A549 (cell line): Measurements from ENCODE around the gene FAM13A.

Experiments
- BHLHE40 ChIP-seq: IDR thresholded peaks from 2 replicates; pipeline ENCODE4 v1.6.1; 2012; ENCODE audit warnings: low read depth, low read length, inconsistent platforms
- EP300 ChIP-seq, 2 experiments: fragments of >200 bp; sonication (Bioruptor Twin); formaldehyde crosslinking; IDR thresholded peaks; 2 replicates in 1 of 2; 3 replicates in 1 of 2; pipeline ENCODE4 v1.6.1; 2016 to 2017
- HDAC2 ChIP-seq: fragments of 200-600 bp; sonication (generic); IDR thresholded peaks from 2 replicates; pipeline ENCODE4 v1.6.1; 2016
- MAZ ChIP-seq: fragments of 150-350 bp; IDR thresholded peaks from 2 replicates; pipeline ENCODE4 v1.6.1; 2014; ENCODE audit warnings: antibody characterized with exemption, low read depth, low read length, borderline replicate concordance
- TP53 ChIP-seq: fragments of 250-450 bp; sonication (Bioruptor Pico); IDR thresholded peaks from 2 replicates; pipeline ENCODE4 v1.5.0; 2021; ENCODE audit warnings: mild to moderate bottlenecking, moderate library complexity
- ZC3H11A ChIP-seq: fragments of 450-650 bp; IDR thresholded peaks from 2 replicates; pipeline ENCODE4 v1.6.1; 2014; ENCODE audit warnings: antibody characterized with exemption, mild to moderate bottlenecking
- TF ChIP-seq, protein P1 (sequence below): fragments of >200 bp; sonication (Bioruptor Twin); formaldehyde crosslinking; IDR thresholded peaks from 3 replicates; pipeline ENCODE4 v1.5.1; 2016

DNA sequence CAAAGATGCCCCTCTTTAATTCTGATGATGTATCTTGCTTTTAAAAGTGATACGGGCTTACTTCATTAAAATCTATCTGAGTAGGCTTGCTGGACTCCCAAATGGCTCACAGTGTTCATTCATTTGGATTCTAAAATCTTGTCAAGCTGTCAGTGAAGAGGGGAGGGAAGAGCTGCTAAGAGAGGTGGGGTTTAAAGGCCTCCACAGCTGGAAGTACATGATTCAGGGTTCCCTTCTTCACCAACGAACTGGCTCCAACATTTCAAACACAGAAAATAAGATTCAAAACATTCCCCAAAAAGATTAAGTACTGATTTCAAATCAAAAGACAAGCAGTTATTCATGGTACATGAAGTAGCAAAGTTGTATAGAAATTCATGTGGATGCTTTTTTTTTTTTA lies 226.4 kb downstream of the FAM13A start:
- TF ChIP-seq, protein P1, sequence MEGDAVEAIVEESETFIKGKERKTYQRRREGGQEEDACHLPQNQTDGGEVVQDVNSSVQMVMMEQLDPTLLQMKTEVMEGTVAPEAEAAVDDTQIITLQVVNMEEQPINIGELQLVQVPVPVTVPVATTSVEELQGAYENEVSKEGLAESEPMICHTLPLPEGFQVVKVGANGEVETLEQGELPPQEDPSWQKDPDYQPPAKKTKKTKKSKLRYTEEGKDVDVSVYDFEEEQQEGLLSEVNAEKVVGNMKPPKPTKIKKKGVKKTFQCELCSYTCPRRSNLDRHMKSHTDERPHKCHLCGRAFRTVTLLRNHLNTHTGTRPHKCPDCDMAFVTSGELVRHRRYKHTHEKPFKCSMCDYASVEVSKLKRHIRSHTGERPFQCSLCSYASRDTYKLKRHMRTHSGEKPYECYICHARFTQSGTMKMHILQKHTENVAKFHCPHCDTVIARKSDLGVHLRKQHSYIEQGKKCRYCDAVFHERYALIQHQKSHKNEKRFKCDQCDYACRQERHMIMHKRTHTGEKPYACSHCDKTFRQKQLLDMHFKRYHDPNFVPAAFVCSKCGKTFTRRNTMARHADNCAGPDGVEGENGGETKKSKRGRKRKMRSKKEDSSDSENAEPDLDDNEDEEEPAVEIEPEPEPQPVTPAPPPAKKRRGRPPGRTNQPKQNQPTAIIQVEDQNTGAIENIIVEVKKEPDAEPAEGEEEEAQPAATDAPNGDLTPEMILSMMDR = no peak
- TF ChIP-seq ZC3H11A (no peak), HDAC2 (no peak), TP53 (CRISPR knock-in tag) (no peak), MAZ (no peak), EP300 (IDR thresholded peaks at IDR 0.05) (no peak), BHLHE40 (no peak)
